Stimulated activated CD8-positive, alpha-beta memory T cell treated with anti-CD3 and anti-CD28 coated beads, Interleukin-12 subunit alpha, Interleukin-12 subunit beta, amount 100 ng/mL, for 4 hours (primary cell): ENCODE measurements around the gene MSH3.

ENCODE experiments used
- DNase-seq: peaks from one replicate; pipeline ENCODE4 v3.0.0-alpha.2; 2020; ENCODE audit warnings: low read depth

MSH3 gene

DNA sequence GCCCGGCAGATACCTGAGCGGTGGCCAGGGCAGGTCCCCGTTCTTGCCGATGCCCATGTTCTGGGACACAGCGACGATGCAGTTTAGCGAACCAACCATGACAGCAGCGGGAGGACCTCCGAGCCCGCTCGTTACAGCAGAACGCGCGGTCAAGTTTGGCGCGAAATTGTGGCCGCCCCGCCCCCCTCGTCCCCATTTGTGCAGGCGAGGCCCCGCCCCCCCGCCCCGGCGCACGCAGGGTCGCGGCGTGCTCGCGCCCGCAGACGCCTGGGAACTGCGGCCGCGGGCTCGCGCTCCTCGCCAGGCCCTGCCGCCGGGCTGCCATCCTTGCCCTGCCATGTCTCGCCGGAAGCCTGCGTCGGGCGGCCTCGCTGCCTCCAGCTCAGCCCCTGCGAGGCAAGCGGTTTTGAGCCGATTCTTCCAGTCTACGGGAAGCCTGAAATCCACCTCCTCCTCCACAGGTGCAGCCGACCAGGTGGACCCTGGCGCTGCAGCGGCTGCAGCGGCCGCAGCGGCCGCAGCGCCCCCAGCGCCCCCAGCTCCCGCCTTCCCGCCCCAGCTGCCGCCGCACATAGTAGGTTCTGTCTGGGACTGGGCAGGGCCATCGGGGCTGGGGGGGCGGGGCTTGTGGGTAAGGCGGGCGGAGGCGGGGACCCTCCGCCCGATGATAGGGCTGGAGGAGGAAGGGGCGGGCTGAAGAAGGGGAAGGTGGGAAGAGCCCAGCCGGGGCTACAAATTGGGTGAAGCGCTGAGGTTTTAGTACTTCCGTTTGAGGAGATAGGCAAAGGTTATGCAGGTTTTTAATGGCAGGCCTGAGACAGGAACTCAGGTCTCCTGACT is at the start of gene MSH3, which contains the start of gene DHFR:
Gene MSH3 (plus strand): TSS at position 262 of the 840 bp plus-strand sequence. CDS start 76 bp downstream, at position 338.
Gene DHFR (minus strand): TSS at position 593 of the 840 bp plus-strand sequence. CDS start 494 bp downstream, at position 99.
- peak; percentile 81 for DNase-seq

DNA sequence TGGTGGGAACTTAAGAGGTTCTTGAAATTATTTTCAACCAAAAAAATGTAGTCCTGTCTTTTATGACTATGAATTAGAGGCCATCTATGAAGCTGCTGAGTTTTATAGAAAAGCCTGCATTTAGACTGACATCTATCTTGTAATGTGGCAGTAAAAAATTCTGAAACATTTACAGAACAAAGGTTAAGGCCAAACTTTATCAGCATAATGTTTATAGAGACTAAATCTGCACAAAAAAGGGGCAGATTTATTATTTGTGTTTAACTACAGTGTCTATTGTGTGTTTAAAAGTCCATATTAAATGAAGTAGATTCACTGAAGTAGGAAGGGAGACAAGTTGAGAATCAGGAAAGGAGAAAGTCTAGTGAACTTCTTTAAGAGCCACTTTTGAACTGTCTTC is 47.1 kb upstream of the MSH3 start:
- DNase-seq, result no peak

DNA sequence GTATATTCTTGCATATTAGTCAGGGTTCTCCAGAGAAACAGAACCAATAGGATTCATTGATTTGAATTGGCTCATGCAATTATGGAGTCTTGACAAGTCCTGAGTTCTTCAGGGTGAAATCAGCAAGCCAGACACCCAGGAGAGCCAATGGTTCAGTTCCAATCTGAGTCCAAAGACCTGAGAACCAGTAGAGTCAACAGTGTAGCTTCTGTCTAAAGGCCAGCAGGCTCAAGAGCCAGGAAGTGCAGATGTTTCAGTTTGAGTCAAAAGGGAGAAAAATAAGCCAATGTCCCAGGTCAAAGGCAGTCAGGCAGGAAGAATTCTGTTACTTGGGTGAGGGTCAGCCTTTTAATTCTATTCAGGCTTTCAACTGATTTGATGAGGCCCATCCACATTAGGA is 46.6 kb upstream of the MSH3 start:
- DNase-seq, result no peak

DNA sequence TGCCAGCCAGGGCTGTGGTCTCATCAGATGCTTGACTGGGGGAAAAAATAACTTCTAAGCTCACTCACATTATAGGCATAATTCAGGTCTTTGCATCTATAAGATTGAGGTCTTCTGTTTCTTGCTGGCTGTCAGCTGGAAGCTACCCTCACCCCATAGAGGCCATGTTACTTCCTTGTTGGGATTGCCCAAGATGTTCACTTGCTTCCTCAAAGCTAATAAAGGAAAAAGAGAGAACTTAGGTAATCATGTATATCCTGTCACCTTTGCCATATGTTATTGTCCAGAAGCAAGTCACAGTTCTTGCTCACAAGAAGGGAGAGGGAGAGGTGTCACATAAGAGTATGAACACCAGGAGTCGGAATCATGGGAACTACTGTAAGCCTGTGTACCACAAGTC is 45.7 kb upstream of the MSH3 start:
- no peak for DNase-seq

DNA sequence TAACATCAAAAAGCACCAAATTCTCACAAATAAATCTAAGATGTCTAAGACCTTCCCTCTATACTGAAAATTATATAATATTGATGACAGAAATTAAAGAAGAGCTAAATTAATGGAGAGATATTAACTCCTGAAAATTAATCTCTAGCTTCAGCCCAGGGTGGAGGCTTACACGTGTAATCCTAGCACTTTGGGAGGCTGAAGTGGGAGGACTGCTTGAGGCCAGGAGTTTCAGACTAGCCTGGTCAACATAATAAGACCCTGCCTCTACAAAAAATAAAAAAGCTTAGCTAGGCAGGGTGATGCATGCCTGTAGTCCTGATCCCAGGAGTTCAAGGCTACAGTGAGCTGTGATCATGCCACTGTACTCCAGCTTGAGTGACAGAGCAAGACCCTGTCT is 44.8 kb upstream of the MSH3 start:
- no peak for DNase-seq

DNA sequence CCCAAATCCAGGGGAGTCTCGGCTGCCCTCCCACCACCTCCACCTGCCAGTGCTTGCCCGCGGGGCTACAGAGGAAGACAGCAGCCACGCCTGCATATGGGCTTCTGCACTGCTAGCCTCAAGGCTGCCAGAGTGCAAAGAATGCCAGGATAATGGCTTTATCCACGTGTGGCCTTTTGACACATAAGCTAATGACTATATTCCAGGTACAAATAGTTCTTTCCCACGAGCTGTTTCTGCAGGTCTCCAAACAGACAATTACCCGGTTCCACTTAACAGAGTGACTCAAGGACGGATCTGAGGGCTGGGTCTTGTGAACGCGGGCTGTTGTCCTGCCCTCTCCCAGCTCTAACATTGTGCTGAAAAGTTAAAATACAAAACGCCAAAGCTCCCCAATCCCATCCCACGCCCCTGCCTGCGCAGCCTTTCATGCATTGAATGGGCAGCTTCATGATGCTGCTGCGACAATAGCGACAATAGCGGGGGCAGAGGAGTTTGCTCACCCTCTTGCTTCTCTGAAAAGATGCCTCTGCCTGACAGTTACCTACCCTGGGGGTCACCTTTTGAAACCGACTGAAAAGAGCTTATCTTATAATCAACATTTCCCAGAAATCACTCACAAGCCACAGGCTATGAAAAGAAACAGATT is 39.1 kb upstream of the MSH3 start:
- no peak for DNase-seq

DNA sequence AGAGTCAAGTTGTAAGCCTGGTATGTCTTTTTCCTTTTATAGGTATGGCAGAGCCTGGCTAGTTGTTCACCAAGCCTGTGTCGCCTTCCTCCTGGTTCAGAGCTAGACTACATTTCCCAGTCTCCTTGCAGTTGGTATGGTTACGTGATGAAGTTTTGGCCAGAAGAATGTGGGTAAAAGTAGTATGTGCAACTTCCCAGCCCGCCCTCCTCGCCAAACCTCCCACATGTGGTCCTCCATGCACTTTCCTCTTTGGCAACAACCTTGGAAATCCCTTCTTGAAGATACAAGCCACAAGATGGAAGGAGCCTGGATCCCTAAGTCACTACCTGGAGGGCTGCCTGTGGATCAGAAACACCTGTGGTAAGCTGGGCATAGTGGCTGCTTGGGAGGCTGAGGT is 36.0 kb upstream of the MSH3 start:
- DNase-seq, result no peak

DNA sequence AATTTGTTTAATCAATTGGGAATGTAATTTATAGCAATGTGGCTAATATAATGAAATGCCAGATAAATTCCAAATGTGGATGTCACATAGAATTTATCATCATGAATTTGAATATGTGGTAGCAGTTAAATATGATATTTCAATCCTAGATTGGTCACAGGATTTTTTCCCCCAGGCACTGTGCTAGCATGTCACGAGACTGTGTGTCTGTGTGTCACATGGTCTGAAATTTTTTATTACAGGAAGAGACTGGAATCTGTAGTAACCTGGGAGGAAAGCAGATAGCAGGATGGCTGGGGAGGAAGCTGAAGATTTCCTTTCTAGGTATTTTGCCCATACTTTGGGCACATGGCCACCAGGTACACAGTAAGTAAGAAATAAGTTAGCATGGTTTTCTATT is 35.4 kb upstream of the MSH3 start:
- DNase-seq, result no peak

DNA sequence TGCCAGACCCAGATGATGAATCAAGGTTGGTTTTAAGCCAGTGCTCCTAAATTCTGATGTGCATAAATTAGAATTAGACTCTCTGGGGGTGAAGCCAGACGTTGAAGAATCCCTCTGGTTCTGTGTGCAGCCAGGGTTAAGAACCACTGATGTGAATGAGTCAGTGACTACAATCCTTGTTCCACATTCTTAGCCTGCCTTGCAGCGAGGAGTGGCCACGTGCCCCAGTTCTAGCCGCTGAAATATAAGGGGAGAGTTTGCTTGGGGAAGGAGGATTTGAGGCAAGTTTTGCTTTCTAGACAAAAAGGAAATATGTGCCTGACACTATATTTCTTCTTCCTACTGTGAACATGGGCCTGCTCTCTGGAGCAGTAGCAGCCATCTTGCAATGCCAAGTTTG is 34.2 kb upstream of the MSH3 start:
- no peak for DNase-seq

DNA sequence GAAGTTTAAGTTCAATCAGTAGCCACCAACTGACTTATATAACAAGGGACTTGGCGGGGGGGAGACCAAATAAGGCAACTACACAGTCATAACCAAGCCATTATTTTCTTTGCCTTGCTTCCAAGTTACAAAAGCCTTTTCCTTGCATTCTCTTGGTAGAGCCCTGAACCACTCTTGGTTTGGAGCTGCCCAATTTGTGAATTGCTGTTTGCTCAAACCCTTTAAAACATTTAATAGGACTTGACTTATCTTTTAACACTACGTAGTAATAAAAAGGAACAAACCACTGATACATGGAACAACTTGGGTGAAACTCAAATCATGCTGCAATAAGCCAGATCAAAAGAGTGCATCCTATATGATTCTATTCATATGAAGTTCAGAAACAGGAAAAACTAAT is 31.7 kb upstream of the MSH3 start:
- DNase-seq, result no peak

DNA sequence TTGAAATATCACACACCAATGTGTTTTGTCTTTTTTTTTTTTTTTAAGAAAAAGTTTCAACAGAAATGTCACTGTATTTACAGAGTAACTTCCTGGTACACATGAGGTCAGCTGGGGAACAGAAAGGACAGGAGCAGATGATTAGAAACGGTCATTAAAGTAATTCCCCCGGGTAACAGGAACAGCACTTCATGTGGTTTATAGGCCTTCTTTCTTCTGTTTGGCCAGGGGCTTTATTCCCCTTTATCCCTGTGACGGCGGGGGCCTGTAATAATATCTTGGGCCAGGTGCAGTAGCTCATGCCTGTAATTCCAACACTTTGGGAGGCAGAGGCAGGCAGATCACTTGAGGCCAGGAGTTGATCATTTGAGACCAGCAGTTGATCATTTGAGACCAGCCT is 30.5 kb upstream of the MSH3 start:
- no peak for DNase-seq

DNA sequence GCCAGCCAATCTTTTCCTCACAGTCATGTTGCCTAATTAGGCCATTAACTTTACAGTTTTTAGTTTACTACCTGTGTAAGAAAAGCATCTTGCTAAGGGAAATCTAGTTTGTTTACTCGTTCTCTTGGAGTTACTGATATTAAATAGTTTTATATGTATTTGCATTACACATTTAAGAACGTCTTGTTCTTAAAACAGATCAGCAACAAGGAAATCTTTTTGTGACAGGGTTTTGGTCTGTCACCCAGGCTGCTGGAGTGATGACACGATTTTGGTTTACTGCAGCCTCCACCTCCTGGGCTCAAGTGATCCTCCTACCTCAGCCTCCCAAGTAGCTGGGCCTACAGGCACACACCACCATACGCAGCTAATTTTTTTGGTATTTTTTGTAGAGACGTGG is 29.2 kb upstream of the MSH3 start:
- DNase-seq, result no peak

DNA sequence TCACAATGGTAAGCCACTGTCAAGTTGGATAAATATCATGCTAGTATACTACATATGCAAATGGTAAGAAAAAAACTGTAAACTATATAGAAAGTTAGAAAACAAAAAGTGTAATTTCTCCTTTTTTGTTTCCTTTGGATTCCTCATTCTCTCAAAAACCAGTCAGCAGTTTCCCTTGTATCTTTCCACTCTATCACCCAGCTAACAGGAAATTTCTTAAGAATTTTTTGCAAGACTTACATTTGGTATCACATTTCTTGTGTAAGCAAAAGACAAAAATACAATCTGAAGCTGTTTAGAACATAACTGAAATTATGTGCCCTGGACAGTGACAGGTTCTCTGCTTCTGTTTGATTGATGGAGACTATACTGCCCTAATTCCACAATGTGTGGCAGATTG is 25.2 kb upstream of the MSH3 start:
- no peak for DNase-seq

DNA sequence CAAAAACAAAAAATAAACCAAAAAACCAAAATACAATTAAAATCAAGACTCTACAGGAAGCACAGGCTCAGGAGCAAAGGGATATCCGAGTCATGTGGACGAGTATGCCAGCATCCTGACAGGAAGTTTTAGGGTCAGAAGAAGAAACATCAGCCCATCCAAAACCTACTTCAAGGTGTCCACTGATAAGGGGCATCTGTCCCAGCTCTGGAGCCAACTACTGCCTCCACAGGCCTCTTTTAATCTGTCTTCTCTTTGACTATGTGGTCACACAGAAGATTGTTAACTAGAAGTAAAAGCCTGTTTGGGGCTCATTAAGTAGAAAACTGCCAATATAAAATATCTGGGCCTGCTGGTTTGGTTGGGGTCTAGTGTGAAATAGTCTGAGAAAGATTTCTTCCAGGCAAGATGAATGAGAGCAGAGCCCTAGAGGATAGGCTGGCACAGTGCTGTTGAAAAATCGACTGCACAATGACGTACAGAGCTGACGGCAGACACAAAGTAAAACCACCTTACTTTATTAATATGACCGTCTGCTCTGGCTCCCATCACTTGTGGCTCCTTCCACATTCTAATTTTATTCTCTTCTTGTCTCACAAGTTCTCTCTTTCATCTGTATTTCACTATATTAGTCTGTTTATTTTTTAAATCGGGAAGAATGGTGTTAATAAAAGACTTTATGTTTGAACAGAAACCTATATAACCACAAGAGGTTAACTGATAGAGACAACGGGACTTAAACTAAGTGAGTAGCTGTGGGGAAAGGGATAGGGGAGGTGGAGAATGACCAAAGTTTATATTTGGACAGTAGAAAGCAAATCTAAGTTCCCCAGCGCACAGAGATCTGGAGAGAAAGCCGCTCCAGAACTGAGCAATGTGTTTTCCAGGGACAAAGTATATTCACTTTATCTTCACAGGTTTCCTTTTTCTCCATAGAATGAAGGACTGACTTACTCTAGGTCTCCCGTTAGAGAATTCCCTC is 22.9 kb upstream of the MSH3 start:
- no peak for DNase-seq

DNA sequence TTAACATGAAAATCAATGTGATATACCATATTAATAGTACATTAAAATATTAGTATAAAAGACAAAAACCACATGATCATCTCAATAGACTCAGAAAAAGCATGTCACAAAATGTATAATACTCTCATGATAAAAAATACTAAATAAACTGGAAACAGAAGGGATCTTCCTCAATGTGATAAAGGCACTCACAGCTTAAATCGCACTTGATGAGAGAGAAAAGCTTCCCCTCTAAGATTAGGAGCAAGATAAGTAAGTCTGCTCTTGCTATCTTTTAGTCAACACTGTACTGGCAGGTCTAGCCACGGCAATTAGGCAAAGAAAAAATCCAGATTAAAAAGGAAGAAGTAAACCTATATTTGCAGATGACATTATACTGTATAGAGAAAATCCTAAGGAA is 21.8 kb upstream of the MSH3 start:
- DNase-seq, result no peak

DNA sequence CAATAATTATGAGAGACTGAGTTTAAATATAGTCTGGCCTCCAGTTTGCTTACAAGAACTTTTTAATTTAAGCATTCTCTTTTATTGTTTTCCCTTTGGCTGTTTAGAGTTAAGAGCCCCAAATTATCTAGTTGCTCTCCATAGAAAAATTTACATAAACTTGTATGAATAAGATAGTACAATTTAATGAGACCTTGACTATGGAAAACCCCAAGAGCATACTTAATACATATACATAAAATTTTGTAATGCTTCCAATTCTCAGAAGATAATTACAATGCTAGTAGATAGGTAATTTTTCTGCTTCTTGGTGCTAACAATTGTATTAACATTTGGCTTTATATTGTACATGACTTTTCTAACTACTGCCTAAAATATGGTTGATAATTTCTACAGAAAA is 20.3 kb upstream of the MSH3 start:
- DNase-seq, result no peak

DNA sequence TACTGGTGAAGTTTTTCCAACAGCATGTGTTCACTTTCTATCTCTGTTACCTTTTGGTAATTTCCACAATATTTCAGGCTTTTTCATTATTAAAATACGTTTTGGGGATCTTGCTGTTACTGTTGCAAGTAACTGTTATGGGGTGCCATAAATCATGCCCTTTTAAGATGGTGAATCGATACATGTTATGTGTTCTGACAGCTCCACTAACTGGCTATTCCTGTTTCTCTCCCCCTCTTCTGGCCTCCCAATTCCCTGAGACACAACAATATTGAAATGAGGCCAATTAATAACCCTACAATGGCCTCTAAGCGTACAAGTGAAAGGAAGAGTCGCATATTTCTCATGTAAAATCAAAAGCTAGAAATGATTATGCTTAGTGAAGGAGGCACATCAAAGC is 13.1 kb upstream of the MSH3 start:
- DNase-seq, result no peak

DNA sequence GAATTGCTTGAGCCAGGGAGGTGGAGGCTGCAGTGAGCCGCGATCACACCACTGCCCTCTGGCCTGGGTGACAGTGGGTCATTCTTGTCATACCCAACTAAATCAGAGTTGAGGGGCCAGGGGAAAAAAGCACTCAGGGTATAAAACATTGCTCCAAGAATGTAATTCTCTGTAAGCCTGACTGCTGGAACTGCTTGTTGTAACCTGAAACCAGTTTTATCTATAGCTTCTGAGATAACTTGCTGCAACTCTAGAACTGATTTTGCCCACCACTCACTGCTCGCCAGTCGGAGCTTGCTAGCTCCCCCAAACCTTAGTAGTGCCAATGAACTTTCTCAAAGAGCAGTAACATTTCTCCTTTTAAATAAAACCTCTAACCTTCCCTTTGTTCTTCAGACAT is 9.6 kb upstream of the MSH3 start:
- no peak for DNase-seq

DNA sequence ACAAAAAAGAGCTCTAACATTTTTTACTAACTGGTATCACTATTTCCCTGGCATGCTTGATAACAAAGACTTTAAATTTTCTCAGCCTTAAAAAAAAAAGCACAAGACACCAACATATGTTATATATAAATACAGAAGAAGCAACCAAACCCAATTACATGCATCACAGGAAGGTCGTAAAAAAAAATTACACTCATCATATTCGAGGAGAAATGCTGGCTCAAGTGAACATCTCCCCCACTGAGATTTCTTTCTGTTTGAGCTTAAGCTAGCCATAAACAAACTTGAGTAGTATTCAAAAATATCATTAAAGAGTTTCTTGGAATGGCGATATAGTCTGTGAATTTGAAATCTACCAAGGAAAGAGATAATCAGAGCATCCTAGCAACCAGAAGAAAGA is 7.5 kb upstream of the MSH3 start:
- DNase-seq, result no peak

DNA sequence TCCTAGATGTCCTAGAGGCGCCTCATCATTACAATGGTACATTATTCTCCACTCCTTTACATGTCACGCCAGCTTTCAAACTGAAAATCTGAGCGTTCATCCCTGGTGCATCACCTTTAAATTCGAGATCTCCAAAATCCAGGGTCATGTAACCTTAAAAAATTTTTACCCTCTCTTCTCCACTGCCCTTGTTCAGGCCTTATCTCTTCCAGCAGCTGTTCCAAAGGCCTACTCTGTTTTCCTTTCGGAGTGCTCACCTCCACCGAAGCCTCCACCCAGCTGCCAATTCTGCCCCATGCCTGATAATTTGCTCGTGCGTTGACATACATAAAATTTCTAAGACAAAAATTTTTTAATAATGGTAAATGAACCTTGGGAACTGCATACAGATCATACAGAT is 950 bp upstream of the MSH3 start:
- no peak for DNase-seq

DNA sequence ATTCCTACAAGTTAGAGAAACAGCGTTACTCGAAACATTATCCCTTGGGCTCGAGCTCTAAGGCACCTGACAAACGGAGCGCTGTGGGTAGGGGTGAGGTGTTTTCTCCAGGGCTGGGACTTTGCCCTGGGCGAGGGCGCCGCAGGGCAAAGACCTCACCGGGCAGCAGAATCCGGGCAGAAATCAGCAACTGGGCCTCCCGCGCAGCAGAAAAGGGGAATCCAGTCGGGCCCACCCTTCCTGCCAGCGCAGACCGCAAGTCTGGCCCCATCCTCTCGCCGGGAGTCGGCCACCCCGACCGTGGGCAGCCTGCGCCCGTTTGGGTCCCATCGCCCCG is 430 bp upstream of the MSH3 start:
- DNase-seq, result peak; percentile 6

DNA sequence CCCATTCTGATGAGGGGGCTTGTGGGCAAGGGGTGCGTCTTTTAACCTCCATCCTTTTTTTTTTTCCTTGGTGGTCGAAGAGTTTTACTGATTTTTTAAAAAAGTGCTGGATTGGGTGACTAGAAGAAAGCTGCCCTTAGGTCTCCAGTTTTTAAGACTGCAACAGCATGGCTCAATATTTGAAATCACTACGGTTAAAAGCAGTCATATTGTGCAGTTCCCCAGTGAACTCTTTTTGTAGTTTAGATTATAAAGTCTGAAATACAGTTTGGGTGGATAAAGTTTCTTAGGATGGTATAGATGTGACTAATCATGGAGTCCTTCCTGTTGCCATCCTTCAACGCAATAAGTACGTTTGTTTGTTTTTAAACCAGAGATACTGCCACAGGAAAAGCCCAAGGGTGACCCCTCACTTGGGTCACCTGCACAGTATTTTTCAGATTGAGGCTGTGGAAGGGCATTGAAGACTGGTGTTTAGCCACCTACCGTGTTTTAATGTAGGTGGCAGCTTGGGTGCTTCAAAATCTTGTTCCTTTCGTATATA is 851 bp downstream of the MSH3 start:
- no peak for DNase-seq
